Cortex of kidney (tissue), 1 donor: ENCODE data around the gene AFDN.

ENCODE experiments used
- DNase-seq: peaks from one replicate; lab custom pipeline; 2025; lab: John Stamatoyannopoulos, UW

AFDN gene

DNA sequence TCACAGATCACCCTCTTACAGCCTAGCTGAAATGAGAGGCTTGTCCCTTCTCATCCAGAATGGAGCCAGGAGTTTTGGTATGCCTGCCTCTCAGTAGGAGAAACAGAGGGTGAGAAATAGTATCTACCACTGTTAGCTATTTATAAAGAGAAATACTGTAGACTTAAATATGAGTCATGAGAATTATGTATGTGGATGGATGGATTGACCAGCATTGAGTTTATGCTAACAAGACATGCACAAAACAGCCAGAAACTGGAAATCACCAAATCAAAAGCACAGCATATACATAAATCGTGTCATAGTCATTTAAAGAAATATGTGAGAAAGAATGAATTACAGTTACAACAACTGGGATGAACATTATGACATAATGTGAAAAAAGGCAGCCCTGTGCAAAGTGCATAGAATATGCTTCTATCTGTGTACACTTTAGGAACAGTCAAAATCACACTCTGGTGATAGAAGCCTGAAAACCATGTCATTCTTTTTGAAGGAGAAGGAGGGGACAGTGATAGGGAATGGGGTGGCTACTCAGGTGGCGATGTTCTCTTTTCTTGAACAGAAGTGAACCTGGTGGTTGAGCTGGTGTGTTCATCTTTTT is 90.9 kb downstream of the AFDN start:
- DNase-seq: no peak

DNA sequence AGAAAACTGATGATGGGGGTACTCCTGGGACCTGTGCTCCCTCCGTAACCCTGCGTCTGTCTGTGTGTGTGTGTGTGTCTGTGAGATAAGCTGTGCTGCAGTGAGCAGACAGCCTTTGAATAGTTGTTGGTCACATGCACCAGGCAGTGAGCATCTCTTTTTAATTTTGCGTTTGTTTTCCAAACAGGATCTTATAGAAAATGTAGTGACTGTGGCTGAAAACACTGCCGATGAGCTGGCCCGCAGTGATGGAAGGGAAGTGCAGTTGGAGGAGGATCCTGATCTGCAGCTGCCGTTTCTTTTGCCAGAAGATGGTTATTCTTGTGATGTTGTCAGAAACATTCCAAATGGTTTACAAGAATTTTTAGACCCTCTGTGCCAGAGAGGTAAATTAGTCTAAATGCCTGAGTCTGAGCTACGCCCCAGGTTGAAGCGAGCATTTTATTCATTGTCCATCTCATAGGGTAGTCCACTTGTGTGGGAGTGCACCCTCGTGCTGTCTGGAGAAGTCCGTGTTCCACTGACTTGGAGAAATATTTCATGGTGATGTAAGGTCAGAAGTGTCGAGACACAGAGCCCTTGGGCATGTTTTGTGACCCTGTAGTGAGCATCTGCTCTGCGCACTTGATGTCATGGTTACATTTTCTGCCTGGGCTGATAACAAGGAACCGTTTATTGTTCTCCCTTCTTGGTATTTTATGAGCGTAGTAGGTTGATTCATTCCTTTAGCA is 92.0 kb downstream of the AFDN start:
- DNase-seq: no peak

- DNase-seq: no peak
Observed at GRCh38 chr6:167919349-167919748, 92.6 kb downstream of the AFDN start.

DNA sequence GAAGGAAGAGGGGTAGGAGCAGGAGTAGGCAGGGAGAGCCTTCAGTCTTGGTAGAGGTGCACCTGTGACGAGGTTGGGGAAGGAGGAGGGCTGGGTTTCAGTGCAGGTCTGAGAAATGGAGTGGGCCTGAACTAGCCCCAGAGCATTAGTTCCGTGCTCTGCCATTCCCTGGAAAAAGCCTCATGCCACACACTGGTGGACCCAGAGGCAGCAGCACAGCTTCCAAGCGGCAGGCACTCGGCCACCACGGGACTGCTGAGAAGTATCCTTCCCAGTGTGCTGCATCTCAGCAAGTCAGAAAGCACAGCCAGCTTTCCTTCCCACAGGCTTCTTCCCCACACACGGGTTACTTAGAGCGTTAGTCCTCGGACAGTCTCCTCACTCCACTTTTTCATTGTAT is 93.5 kb downstream of the AFDN start:
- DNase-seq: no peak

DNA sequence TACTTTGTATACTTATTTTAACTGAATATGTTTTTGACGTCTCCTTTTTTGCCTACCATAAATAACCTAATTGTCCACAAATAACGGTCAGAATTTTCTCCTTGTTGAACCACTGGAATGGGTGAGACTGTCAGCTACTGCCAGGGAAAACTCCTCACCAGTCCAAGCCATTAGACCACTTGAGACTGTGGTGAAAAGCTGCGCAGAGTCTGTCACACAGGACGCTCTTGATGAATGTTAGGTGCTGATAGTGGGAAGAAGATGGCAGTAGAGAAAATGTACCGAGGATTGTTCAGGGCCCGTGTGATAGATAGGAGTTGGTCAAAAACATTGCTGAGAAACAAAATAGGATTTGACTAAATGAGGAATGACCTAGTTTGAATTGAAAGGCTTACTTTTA is 95.1 kb downstream of the AFDN start:
- DNase-seq: no peak

GRCh38 chr6:167925026-167925425 is 98.3 kb downstream of the AFDN start:
- DNase-seq: no peak

DNA sequence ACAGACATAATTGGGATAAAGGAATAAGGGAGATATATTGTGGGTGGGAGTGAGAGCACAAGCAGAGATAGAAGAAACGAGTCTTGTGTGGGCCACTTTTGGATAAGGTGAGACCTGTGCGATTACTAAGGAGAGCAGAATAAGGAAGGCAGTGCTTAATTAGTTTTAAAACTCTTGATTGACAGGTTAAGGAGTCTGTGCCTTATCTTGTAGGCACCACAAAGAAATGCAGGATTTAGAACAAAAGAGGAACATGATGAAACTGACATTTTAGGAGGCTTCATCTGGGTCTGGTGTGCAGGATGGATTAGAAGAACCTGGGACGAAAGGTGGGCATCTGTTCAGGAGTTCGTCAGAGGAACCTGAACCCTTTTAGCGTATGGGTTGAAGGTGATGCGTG is 100.5 kb downstream of the AFDN start:
- DNase-seq: no peak

DNA sequence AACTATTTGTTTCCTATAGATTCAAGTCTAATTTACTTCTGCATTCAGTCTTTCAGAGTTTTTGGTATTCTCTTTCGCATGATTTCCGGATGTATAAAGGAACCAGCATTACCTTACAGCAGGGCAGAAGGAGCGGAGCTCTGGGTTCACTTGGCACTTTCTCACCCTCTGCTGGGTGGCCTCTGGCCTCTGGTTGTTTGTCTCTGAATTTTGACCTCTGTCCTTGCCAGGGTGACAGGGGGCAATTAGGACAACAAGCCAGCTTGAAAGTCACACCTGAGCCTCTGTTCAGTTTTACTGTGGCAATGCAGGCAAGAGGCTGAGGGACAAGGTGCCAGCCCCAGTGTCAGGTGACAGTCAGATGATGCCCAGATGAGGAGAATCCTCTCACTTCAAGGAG is 101.4 kb downstream of the AFDN start:
- DNase-seq: no peak

- no peak for DNase-seq
Observed at GRCh38 chr6:167930295-167930694, 103.6 kb downstream of the AFDN start.

- DNase-seq: no peak
Observed at GRCh38 chr6:167932468-167933276, 106.0 kb downstream of the AFDN start.

GRCh38 chr6:167933290-167933689 is 106.6 kb downstream of the AFDN start:
- no peak for DNase-seq

GRCh38 chr6:167933847-167934246 is 107.1 kb downstream of the AFDN start:
- no peak for DNase-seq

- DNase-seq: no peak
Observed at GRCh38 chr6:167934426-167934864, 107.7 kb downstream of the AFDN start.

GRCh38 chr6:167936051-167936450 is 109.3 kb downstream of the AFDN start:
- DNase-seq: no peak

GRCh38 chr6:167937301-167937700 is 110.6 kb downstream of the AFDN start:
- DNase-seq: no peak

- DNase-seq: no peak
Observed at GRCh38 chr6:167937948-167938911, 111.5 kb downstream of the AFDN start.

DNA sequence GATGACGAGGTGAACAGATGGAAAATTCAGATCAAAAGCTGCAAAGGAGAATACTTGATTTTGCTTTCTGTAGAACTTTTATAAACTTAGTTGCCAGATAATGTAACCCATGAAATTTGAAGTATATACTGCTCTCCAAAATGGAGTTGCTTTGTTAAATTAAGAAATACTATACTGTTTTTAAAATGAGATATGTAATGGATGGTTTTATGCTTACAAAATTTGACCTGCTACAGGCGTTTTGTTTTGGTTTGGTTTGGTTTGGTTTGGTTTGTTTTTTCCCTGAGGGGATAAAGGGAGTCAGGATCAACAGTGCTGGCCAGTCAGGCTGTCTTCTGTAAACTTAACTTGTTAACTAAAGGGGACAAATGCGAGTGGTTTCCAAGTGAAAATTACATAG is 115.1 kb downstream of the AFDN start:
- no peak for DNase-seq

- no peak for DNase-seq
Observed at GRCh38 chr6:167944130-167944529, 117.4 kb downstream of the AFDN start.

DNA sequence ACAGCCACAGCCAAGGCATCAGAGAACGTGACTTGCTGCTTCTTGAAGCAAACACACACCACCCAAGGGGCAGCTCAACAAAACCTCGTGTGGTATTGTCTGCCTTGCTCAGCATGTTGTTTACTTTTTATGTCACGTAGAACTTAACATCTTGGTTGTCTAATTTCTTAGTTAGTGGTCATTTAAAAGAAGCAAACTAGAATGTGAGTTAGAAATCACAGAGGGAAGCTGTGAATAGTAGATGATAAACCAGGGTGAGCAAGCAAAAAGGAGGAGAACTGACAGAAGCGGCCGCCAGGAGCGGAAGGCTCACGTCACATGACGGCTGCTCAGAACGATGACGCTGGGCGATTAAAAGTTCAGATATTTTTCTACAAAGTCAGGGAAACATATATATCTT is 119.3 kb downstream of the AFDN start:
- no peak for DNase-seq

DNA sequence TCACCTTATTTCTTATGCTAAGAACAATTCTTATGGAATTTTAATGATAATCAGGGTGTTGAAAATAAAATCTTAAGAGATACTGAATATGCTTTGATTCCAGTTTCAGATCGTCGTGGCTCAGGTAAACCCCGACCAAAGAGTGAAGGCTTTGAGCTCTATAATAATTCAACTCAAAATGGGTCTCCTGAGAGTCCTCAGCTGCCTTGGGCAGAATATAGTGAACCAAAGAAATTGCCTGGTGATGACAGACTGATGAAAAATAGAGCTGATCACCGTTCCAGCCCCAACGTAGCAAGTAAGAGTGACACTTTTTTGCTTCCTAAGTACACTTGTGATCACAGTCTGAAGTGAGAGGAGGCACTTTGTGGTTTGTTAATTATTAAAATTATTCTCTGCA is 119.9 kb downstream of the AFDN start:
- DNase-seq: no peak

- no peak for DNase-seq
Observed at GRCh38 chr6:167947716-167948115, 121.0 kb downstream of the AFDN start.

DNA sequence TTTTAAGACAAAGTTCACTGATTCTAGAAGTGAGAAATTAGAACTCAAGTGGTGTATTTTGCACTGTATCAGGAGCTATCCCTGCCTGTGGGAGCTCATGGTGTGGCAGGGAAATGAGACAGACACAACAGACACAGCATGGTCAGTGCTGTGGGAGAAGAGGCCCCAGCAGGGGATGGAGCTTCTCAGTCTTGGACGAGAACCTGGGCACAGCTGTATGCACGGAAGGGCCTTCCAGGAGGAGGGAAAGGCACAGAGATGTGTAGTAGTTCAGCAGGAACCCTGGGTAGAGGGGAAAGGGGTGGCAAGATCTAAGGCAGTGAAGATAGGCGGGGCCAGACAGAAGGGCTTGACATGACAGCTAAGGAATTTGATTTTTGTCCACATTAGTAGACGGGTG is 122.0 kb downstream of the AFDN start:
- DNase-seq: no peak
